A673 (cell line): ENCODE data around the gene SUPT5H. TPM values are rescaled to one million over a fixed set of nuclear protein-coding genes. Genes with fewer than 3 reads are reported as not detected.
"Not testable (repeated sequence)": the region's sequence is repeated elsewhere in the genome, so short reads cannot be mapped to it uniquely, and the experiment has no call there.

Experiments used
- BruUV-seq: library from RNA; stranded (reverse); fragments of 400-500 nt; replicated peaks from 2 replicates; lab custom pipeline; 2021; lab: Mats Ljungman, UMichigan
- CTCF ChIA-PET: fragments of 300-600 bp; sonication (Branson Sonifier 250); formaldehyde crosslinking; loops from one replicate; lab custom pipeline; 2022; ENCODE audit warnings: antibody characterized with exemption; lab: Charles Lee
- POLR2A ChIA-PET: fragments of 300-600 bp; sonication (Branson Sonifier 250); formaldehyde crosslinking; loops from one replicate; lab custom pipeline; 2022; ENCODE audit warnings: antibody characterized with exemption; ENCODE audit not compliant: low non-redundant PET; lab: Charles Lee
- DNase-seq: peaks from one replicate; pipeline ENCODE4 v3.0.0-alpha.2; 2015; ENCODE audit warnings: low spot score
- H3K27ac ChIP-seq: fragments of 200-600 bp; sonication (generic); 2 replicates; pipeline ENCODE4 v1.5.1; 2016; ENCODE audit warnings: mixed run types, low read depth, mild to moderate bottlenecking, mixed read lengths, antibody characterized with exemption, low read length; ENCODE audit not compliant: poor library complexity, severe bottlenecking
- H3K27me3 ChIP-seq: fragments of 200-600 bp; sonication (generic); replicated peaks from 2 replicates; pipeline ENCODE4 v1.6.1; 2017; ENCODE audit warnings: mixed run types, low read depth, mild to moderate bottlenecking, mixed read lengths, antibody characterized with exemption, low read length; ENCODE audit not compliant: insufficient read depth, poor library complexity
- H3K36me3 ChIP-seq: fragments of 200-600 bp; sonication (generic); 2 replicates; pipeline ENCODE4 v1.6.1; 2016; ENCODE audit warnings: mixed run types, mild to moderate bottlenecking, mixed read lengths, antibody characterized with exemption, low read length; ENCODE audit not compliant: insufficient read depth, poor library complexity, severe bottlenecking
- H3K4me1 ChIP-seq: fragments of 200-600 bp; sonication (generic); 2 replicates; pipeline ENCODE4 v1.6.1; 2017; ENCODE audit warnings: mixed run types, mild to moderate bottlenecking, mixed read lengths, antibody characterized with exemption, low read length; ENCODE audit not compliant: insufficient read depth, poor library complexity, severe bottlenecking
- H3K4me3 ChIP-seq: fragments of 200-600 bp; sonication (generic); 2 replicates; pipeline ENCODE4 v1.5.1; 2016; ENCODE audit warnings: low read depth, mixed run types, mild to moderate bottlenecking, mixed read lengths, low read length; ENCODE audit not compliant: poor library complexity, severe bottlenecking
- H3K9me3 ChIP-seq: fragments of 200-600 bp; sonication (generic); 2 replicates; pipeline ENCODE4 v1.6.1; 2016; ENCODE audit warnings: mixed run types, low read depth, mild to moderate bottlenecking, mixed read lengths, antibody characterized with exemption, low read length; ENCODE audit not compliant: poor library complexity, severe bottlenecking
- CTCF ChIP-seq: fragments of 300-800, 200-600 bp; sonication (generic); conservative IDR thresholded peaks from 2 replicates; pipeline ENCODE4 v1.5.1; 2017; ENCODE audit warnings: low read depth, mild to moderate bottlenecking, antibody characterized with exemption, low read length, moderate library complexity, mixed read lengths
- EZH2 ChIP-seq: fragments of 200-600 bp; sonication (generic); IDR thresholded peaks from 2 replicates; pipeline ENCODE4 v1.6.1; 2017; ENCODE audit warnings: borderline replicate concordance, low read depth, mild to moderate bottlenecking, mixed read lengths, antibody characterized with exemption, low read length; ENCODE audit not compliant: poor library complexity, severe bottlenecking
- intact Hi-C: fragments of 100-400 bp; cut with micrococcal nuclease; formaldehyde crosslinking; loops from one replicate; pipeline ENCODE4 v1.10.0; 2022; ENCODE audit not compliant: unreplicated experiment
- total RNA-seq: library from RNA; stranded (reverse); gene quantifications from 2 replicates; pipeline ENCODE4 v1.2.3, GENCODE V29; 2021

SUPT5H gene
- total RNA-seq, 1 experiment from 2014 or later: 169 TPM

DNA sequence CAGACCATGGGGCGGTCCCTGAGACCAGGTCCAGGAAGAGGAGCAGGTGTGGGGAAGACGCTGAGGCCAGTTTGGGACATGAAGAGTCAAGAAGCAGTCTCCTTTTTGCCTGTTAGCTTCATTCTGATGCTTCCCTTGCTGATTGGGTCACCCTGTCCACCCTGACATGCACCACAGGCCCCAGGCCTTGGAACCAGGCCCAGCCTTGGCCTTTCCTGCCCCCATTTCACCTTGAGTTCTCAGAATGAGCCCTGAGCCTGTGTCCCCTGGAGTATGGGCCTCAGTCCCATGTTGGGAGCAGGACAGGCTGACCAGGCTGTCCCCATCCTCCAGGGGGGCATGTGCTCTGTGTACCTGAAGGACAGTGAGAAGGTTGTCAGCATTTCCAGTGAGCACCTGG is 30.4 kb downstream of the SUPT5H start:
- Histone ChIP-seq H3K36me3 (peaks cover 47% of the 10 kb centered on the region), H3K9me3 (no peaks in the 10 kb centered on the region), H3K27ac (no peak overlapping the region), H3K27me3 (no peaks in the 10 kb centered on the region), H3K4me1 (peaks cover 5% of the 10 kb centered on the region), H3K4me3 (no peak overlapping the region)
- no TSS peak for BruUV-seq
- no peak for TF ChIP-seq CTCF
- TF ChIP-seq EZH2: no peak
- ChIA-PET CTCF (interaction anchor here (0.6 to 0.7 kb wide), 2 partner anchors 20 to 368 kb away, joined by 3 to 6 read pairs; no protein-coding TSS in a partner anchor), POLR2A (no interaction called here)
- intact Hi-C loops: no loop called here
- no peak for DNase-seq

DNA sequence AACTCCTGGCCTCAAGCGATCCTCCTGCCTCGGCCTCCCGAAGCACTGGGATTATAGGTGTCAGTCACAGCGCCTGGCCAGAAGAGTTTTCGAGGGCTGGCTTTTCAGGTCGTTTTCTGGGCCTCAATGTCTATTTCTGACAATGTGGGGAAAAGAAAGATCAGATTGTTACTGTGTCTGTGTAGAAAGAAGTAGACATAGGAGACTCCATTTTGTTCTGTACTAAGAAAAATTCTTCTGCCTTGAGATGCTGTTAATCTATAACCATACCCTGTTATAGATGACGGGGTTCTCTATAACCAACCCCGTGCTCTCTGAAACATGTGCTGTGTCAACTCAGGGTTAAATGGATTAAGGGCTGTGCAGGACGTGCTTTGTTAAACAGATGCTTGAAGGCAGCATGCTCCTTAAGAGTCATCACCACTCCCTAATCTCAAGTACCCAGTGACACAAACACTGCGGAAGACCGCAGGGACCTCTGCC is 34.0 kb downstream of the SUPT5H start:
- CTCF ChIA-PET, DNase-seq, POLR2A ChIA-PET, intact Hi-C loops, BruUV-seq, H3K27ac ChIP-seq, H3K27me3 ChIP-seq, H3K9me3 ChIP-seq, H3K4me3 ChIP-seq: not testable (repeated sequence)
- Histone ChIP-seq H3K4me1 (peaks cover 11% of the 10 kb centered on the region), H3K36me3 (peaks cover 30% of the 10 kb centered on the region)

DNA sequence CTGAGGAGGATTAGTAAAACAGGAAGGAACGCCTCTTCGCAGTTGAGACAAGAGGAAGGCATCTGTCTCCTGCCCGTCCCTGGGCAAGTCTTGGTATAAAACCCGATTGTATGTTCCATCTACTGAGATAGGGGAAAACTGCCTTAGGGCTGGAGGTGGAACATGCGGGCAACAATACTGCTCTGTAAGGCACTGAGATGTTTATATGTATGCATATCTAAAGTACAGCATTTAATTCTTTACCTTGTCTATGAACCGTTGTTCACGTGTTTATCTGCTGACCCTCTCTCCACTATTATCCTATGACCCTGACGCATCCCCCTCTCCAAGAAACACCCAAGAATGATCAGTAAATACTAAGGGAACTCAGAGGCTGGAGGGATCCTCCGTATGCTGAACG is 34.5 kb downstream of the SUPT5H start:
- intact Hi-C loops: loop anchor here (2.0 kb wide), 1 partner anchor 53 kb away; the partner anchor contains the start of gene EID2B
- CTCF ChIA-PET: no interaction called here

More for the DNA sequence above, 34.5 kb downstream of the SUPT5H start:
- Histone ChIP-seq H3K4me1 (peaks cover 11% of the 10 kb centered on the region), H3K27me3 (no peaks in the 10 kb centered on the region), H3K9me3 (no peaks in the 10 kb centered on the region), H3K36me3 (peaks cover 27% of the 10 kb centered on the region), H3K27ac (peak overlapping the region; percentile 92), H3K4me3 (peak overlapping the region; percentile 95)
- POLR2A ChIA-PET: no interaction called here
- BruUV-seq: no TSS peak
- DNase-seq: no peak
- TF ChIP-seq CTCF: no peak
- no peak for TF ChIP-seq EZH2
